Stimulated activated CD4-positive, alpha-beta T cell treated with anti-CD3 and anti-CD28 coated beads, Interleukin-4, amount 100 ng/mL, for 48 hours (primary cell): ENCODE data around the gene MRPL28.
"Not testable (repeated sequence)": the region's sequence is repeated elsewhere in the genome, so short reads cannot be mapped to it uniquely, and the experiment has no call there.

Source experiments
- DNase-seq, 2 donors: peaks; one replicate each; pipeline ENCODE4 v3.0.0-alpha.2; 2020; ENCODE audit warnings: low read depth in 2 of 2

MRPL28 gene

DNA sequence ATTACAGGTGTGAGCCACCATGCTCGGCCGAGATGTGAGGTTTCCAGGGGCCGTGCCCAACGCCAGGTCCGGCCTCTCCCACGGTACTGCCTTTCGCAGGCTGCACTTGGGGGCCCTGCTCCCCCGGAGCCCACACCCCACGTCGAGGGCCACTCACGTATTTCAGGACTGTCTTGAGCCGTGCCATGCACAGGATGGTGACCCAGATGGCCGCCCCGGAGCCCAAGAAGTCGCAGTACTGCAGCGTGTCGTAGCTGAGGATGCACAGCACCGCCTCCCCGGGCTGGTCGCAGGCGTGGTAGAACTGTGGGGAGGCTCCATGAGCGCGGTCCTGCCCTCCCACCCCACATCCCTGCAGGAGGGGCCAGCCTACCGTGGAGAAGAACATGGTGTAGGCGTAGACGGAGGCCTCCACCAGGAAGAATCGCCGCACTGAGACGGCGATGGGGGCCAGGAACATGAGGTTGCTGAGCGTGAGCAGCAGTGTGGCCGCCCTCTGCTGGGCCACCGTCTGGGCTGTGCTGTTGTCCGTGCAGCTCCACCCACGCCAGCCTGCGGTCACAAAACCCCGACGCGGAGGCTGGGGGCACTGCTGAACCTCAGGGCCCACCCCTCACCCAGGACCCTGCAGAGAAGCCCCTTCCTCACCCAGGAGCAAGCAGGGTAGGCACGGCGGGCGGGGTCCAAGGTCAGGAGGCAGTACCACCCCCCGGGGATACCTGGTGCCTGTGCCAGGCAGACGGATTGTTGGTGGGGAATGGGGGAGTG is 3.7 kb upstream of the MRPL28 start:
- DNase-seq: no peak

DNA sequence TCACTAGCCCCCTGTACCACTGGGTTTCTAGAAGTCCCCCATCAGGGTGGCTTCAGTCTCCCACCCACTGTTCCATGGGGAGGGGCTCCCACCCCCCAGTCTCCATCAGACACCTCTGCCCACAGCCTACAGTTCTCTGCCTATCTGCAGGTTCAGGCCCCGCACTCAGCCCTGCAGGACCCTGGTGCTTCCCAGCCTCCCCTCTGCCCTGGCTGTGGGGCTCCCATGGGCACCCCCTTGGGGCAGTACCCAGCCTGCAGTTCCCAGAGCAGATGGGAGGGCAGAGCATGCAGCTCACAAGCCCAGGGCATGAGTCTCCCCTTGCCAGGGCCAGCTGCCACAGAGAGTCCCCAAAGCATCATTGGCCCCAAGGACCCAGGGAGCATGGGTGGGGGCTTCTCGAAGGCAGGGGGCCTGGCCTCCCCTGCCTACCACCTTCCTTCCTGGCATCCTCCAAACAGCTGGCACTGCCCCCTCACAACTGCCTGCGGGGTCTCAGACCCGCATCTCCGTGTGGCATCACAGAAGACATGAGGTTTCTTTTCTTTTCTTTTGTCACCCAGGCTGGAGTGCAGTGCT is 2.8 kb upstream of the MRPL28 start:
- no peak for DNase-seq

GRCh38 chr16:372302-372983 is 2.1 kb upstream of the MRPL28 start:
- no peak for DNase-seq

- no peak for DNase-seq
Measured at GRCh38 chr16:371515-372301, 1.4 kb upstream of the MRPL28 start.

GRCh38 chr16:370979-371514 is 709 bp upstream of the MRPL28 start:
- DNase-seq: no peak

- no peak for DNase-seq
Measured at GRCh38 chr16:369866-370436, 387 bp downstream of the MRPL28 start.

DNA sequence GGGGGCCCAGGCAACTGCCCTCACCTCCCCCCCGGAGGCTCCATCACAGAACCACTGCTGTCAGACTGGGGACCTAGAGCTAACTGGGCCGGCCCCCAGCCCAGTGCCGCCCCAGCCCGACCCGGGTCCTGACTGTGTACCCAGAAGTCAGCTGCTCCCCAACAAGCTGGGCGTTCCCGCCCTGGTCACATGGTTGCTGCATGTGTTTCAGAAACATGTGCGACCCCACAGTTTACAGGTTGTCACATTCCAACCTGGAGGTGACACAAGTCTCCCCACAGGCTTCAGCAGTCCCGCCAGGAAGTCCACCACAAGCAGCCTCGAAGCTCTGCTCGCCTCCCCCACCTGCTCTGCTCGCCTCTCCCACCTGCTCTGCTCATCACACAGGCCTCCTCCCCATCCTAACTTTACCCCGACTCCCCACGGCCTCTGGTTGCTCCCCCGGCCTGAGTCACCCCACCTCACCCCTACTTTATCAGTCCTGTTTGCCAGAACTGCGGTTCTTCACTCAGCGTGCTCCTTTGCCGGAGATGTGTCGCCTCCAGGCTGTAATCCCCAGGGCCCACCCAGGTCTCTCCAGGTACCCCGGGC is 968 bp downstream of the MRPL28 start:
- DNase-seq: no peak

DNA sequence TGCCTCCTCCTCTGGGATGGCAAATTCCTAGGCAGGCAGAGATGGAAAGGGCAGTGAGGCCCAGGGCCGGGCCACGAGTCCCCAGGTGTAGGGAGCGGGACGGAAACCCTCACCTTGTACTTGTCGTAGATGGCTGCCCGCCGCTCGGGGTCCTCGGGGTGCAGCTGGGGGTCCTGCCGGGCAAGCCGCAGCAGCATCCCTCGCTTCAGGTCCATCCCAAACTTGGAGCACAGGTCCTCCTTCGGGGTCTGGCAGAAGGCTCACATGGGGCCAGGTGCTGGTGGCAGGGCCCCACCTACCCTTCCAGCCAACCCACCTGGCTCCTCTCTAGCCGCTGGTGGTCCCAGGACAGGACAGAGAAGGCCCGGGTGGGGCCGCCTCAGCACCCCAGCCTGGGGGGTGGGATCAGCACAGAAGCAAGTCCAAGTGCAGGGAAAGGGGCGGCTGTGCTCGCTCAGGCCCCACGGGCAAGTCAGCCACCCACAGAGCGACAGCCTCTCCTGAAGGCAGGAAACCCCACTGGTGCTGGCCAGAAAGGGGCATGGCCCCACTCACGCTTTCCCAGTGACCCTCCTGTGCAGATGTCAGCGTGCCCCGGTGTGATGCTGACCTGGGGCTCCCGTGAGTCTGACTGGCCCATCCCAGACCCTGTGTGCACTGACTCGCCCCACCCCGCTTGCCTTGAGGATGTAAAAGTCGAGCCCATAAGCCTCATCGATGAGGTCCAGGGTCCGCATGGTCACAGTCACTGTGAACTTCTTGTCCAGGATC is 1.8 kb downstream of the MRPL28 start:
- no peak for DNase-seq

GRCh38 chr16:367333-367903 is 2.9 kb downstream of the MRPL28 start:
- no peak for DNase-seq

- no peak for DNase-seq
Measured at GRCh38 chr16:366476-366875, 3.9 kb downstream of the MRPL28 start.

GRCh38 chr16:364595-365491 is 5.5 kb downstream of the MRPL28 start:
- no peak for DNase-seq

GRCh38 chr16:363766-364490 is 6.4 kb downstream of the MRPL28 start:
- no peak for DNase-seq

DNA sequence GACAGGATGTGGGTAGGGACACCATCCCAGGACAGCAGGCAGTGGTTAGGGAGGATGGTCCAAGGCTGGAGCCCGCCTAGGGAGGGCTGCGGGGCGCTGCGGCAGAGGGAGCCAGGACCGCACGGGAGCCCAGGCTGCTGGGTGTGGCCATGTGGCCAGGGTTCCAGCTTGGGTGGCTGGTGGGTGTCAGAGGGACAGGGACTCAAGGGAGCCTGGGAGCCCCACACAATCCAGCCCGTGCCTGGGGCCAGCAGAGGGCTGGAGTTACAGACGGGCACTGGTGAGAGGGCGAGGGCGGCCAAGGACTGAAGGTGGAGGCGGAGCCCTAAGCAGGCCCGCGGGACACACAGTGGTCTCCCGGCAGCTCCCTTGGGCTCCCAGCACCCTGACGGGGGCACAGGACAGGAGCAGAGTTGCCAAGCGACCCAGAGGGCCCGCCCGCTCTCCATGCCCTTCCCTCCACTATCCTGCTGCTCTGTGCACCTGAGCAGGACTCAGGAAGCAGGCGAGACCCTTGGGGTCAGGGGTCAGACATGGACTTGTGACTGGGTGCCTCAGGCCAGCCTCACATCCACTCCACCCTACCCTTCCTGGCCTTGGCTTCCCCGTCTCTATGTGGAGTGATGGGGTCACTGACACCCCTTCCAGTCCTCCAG is 7.1 kb downstream of the MRPL28 start:
- no peak for DNase-seq

GRCh38 chr16:362702-362999 is 7.7 kb downstream of the MRPL28 start:
- not testable (repeated sequence) for DNase-seq

GRCh38 chr16:361872-362701 is 8.3 kb downstream of the MRPL28 start:
- peak; percentile 66 to 71 for DNase-seq

GRCh38 chr16:361341-361871 is 8.9 kb downstream of the MRPL28 start:
- DNase-seq: no peak
